HG03565 (cell line): Measurements from ENCODE around the gene RAVER2.
A peak's percentile ranks its signal among the peaks of the same experiment; 100 is the strongest.

Experiments
- ATAC-seq: cut with Tn5 transposase; IDR thresholded peaks from one replicate; pipeline ENCODE4 v1.9.1; 2021; ENCODE audit warnings: mild to moderate bottlenecking, moderate library complexity; ENCODE audit not compliant: unreplicated experiment

RAVER2 gene

GRCh38 chr1:64843675-64844074 lies 98.8 kb downstream of the RAVER2 start:
- no peak for ATAC-seq

GRCh38 chr1:64844175-64844574 lies 99.3 kb downstream of the RAVER2 start:
- ATAC-seq: no peak

- no peak for ATAC-seq
Measured at GRCh38 chr1:64844609-64845008, 99.7 kb downstream of the RAVER2 start.

- ATAC-seq: no peak
Measured at GRCh38 chr1:64845831-64846425, 101.1 kb downstream of the RAVER2 start.

- no peak for ATAC-seq
Measured at GRCh38 chr1:64846573-64847430, 101.9 kb downstream of the RAVER2 start.

GRCh38 chr1:64847666-64848065 lies 102.8 kb downstream of the RAVER2 start:
- ATAC-seq: no peak

- ATAC-seq: no peak
Measured at GRCh38 chr1:64848136-64848535, 103.3 kb downstream of the RAVER2 start.

- ATAC-seq: no peak
Measured at GRCh38 chr1:64848803-64849202, 103.9 kb downstream of the RAVER2 start.

GRCh38 chr1:64849942-64850341 lies 105.1 kb downstream of the RAVER2 start:
- no peak for ATAC-seq

GRCh38 chr1:64850846-64851245 lies 106.0 kb downstream of the RAVER2 start:
- ATAC-seq: no peak

- no peak for ATAC-seq
Measured at GRCh38 chr1:64851664-64852063, 106.8 kb downstream of the RAVER2 start.

GRCh38 chr1:64854674-64855073 lies 109.8 kb downstream of the RAVER2 start:
- no peak for ATAC-seq

GRCh38 chr1:64855557-64855956 lies 110.7 kb downstream of the RAVER2 start:
- no peak for ATAC-seq

- no peak for ATAC-seq
Measured at GRCh38 chr1:64856553-64856952, 111.7 kb downstream of the RAVER2 start.

GRCh38 chr1:64857347-64857746 lies 112.5 kb downstream of the RAVER2 start:
- no peak for ATAC-seq

- ATAC-seq: no peak
Measured at GRCh38 chr1:64861611-64862010, 116.7 kb downstream of the RAVER2 start.

GRCh38 chr1:64864018-64864940 lies 119.4 kb downstream of the RAVER2 start:
- ATAC-seq: peak; percentile 100

GRCh38 chr1:64865105-64865757 lies 120.4 kb downstream of the RAVER2 start:
- no peak for ATAC-seq

GRCh38 chr1:64866689-64867088 lies 121.8 kb downstream of the RAVER2 start:
- ATAC-seq: no peak

- no peak for ATAC-seq
Measured at GRCh38 chr1:64867266-64867665, 122.4 kb downstream of the RAVER2 start.

- no peak for ATAC-seq
Measured at GRCh38 chr1:64871256-64871655, 126.4 kb downstream of the RAVER2 start.
